IPS-NIHi7 (cell line): ENCODE measurements around the gene NOP10.

Source experiments
- DNase-seq: peaks from one replicate; pipeline ENCODE4 v3.0.0; 2012; ENCODE audit warnings: mixed read lengths; ENCODE audit errors: extremely low spot score

Gene NOP10

DNA sequence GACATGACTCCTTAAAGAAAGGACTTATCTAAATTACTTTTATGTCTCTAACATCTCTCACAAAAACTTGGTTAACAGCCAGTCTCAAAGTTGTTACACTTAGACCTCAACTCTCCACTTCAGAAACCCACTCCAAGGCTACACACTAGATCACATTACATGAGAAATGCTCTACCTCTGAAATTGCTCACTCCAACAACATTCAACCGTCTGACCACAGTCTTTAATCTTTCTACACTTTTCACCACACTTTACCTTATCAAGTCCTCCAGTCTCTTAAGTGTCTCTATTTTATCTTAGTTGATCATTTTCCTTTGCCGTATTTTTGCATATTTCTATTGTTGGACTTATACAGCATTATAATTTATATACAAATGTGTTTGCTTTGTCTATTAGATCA lies 11.1 kb downstream of the NOP10 start:
- DNase-seq = no peak

DNA sequence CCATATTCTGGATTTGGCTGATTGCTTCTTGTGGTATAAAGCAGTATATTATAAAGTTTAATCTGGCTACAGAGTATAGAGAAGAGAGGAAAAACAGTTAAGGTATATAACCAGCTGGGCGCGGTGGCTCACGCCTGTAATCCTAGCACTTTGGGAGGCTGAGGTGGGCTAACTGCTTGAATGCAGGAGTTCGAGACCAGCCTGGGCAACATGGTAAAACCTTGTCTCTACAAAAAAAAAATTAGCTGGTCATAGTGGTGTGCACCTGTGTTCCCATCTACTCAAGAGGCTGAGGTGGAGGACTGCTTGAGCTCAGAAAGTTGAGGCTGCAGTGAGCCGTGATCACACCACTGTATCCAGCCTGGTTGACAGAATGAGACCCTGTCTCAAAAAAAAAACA lies 12.7 kb downstream of the NOP10 start:
- DNase-seq = no peak

DNA sequence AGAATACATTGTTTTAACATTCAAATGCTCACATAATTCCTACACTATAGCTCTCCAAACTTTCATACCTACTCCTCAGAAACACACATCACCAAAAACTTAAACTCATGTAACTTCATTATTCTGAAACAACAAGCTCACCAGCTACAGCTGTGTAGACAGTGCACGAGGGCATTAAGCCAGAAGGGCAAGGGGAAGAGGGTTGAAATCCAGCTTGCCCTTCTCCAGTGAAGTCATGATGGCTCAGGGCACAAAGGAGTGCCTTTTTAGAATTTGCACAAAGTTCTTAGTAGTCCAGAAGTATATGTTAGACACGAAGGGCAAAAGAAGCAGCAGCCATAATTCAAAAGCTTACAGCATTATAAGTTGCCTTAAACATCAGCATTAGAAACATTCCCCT lies 13.9 kb downstream of the NOP10 start:
- no peak for DNase-seq

DNA sequence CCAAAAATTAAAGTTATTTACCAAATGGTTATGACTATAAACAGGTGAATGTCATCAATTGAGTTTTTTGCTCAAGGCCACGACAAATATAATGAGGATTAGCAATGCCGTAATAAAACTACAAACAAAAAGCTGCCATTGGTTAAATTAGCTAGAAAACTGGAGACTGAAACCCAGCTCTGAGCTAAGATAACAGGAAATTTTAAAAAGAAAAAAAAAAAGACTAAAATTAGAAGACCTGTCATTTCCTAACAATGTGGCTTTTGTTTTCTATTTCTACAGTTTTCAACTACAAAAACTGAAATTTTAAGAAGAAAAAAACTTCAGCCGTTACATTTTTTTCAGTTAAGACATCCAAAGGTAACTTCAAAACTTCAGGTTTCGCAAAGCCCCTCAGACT lies 15.0 kb downstream of the NOP10 start:
- DNase-seq = no peak

DNA sequence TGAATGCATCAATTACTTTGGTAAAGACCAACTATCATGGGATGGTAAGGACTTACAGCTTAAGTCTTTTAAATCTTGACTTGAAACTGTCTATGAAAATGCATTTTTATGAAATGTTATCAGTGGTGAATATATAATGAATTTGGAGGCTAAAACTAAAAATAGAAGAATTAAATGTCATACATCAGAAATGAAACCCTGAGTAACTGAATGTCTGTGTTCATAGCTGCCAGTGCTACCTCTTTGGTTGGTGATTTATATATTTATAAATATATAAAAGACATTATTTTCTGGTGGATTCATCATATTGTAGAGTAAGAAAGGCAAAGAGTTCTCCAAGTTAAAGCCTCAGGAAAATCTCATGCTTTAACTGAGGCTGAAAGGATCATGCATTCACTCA lies 17.6 kb downstream of the NOP10 start:
- DNase-seq = no peak

DNA sequence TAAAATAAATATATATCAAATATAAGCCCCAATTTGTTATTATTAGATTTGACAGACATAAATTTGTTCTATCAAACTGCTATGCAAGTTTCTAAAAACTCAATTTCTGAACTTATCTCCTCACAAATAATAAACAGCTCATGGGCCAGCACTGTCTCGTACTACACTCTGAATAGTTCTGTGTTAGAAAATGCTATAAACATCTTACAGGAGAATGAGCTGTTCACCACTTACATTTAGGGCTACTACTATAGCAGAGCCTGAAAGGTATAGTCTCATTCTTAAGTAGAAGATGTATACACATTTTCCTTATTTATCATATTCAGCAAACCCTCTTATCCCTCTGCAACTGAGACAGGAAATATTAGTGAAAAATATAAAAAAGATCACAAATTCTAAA lies 18.0 kb downstream of the NOP10 start:
- DNase-seq = no peak

DNA sequence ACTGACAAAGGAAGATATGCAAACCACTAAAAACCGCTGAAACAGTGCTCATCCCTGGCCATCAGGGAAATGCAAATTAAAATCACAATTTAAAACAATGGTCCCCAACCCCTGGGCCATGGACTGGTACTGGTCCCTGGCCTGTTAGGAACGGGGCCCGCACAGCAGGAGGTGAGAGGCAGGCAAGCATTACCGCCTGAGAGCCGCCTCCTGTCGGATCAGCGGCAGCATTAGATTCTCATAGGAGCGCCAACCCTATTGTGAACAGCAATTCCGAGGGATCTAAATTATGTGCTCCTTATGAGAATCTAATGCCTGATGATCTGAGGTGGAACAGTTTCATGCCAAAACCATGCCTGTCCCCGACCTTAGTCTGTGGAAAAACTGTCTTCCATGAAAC lies 19.7 kb downstream of the NOP10 start:
- no peak for DNase-seq

DNA sequence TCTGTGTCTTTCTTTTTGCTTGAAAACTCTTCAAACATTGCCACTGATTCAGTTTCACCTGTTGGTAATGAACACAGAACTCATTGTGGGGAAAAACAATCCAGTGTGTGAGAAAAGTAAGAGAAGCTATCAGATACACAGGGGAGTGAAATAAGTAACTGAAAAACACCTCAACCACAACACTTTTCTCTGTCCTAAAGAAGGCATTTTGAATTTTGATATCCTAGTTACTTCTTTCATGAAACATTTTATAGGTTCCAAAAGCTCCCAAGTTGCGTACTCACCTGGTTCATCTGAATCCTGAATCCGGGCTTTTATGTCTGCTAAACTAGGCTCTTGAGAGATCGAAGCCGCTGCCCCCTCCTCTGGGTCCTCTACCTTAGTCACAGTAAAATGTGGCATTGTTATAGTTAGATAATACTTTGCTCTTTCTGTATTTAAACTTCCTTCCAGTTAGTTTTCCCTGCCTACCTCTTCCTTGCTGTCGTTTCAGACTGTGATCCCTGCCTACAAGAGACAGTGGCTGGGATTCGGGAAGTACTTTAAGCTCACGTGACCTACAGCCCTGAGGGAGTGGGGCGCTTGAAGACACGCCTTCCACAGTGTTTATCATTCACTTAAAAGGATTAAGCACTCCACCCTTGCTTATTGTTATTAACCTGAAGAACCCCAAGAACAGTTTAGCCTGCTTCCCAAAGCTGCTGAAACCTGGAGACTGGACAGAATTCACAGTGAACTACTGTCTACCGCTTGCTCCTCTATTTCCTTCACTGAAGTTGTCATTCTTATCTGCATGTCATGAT lies 24.5 kb downstream of the NOP10 start:
- peak; percentile 67 for DNase-seq

DNA sequence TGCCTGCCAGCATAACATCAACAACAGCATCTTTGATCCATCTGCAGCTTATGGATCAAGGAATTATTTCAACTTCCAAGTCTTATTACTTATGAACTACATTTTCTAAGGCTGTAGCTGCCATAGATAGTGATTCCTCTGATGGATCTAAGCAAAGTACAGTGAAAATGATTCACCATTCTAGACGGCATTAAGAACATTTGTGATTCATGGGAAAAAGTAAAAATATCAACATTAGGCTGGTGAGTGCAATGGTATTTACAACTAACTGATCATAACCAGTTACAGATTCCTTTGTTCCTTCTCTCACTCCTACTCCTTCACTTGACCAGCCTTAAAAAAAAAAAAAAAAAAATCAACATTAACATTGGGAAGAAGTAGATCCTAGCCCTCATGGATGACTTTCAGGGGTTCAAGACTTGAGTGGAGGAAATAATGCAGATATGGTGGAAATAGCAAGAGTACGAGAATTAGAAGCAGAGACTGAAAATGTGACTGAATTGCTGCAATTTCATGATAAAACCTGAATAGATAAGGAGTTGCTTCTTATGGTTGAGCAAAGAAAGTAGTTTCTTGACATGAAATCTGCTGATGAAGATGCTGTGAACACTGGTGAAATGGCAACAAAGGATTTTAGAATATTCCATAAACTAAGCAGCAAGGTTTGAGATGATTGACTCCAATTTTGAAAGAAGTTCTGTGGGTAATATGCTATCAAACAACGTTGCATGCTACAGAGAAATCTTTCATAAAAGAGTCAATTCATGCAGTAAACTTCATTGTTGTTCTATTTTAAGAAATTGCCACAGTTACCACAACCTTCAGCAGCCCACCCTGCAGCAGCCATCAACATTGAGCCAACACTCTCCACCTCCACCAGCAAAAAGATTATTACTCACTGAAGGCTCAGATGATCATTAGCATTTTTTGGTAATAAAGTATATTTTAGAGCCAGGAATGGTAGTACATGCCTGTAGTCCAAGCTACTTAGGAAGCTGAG lies 28.1 kb downstream of the NOP10 start:
- no peak for DNase-seq

DNA sequence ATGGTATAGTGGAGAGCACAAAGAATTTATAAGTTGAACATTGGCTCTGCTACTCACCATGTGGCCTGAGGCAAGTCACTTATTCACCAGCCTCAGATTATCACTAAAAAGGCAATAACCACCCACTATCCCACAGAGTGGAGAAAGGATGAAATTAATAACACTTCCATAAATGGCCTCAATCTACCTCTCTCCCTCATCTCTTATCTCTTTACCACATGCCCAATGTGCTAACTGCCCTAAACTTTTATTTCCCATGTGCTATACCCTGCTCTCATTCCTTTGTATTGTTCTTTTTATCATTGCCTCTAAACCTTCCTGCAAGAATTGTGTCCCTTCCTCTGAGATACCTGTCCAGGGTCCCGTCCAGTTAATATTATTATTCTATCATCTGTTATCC lies 31.4 kb downstream of the NOP10 start:
- no peak for DNase-seq

DNA sequence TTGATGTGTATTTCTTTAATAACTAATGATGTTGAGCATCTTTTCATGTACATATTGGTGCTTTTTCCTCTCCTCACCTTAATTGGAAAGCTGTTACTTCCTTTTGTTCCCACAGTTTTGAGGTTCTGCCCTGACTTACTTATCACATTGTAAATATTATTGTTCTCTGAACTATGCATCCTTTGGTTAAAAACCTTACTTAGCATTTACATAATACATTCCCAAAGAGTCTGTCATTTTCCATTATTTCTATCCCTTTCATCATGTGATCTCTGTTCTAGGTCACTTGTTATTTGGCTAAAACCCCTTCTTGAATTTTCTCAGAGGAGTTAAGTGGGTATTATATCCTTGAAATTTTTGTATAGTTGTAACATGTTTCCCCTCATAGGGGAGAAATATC lies 38.3 kb downstream of the NOP10 start:
- no peak for DNase-seq

DNA sequence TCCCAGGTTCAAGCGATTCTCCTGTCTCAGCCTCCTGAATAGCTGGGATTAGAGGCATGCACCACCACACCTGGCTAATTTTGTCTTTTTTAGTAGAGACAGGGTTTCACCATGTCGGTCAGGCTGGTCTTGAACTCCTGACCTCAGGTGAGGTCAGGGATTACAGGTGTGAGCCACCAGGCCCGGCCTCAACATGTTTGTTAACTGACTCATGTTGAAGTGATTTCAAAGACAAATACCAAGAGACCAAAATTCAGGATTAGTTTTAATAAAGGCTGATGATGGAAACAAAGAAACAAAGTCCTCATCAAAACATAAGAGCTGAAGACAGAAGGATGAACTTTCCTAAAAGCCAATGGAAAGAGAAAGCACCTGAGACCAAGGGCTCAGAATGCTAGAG lies 41.9 kb downstream of the NOP10 start:
- no peak for DNase-seq

DNA sequence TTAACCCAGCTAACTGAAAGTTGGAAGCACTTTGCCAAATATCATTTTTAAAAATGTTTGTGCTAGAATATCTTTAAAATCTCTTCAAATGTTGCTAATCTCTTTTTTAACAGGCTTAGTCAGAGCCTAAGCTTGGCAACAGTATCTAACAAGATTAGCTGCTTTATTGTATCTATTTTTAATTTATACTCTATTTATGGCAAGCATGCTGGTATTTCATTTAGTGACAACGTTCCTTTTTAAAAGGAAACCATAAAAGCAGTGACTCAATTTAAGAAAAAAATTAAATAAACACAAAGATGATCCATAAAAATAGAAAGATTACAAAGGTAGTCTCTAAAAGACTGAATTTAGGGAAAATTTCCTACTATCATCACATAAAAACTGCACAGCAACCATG lies 45.9 kb downstream of the NOP10 start:
- DNase-seq = no peak

DNA sequence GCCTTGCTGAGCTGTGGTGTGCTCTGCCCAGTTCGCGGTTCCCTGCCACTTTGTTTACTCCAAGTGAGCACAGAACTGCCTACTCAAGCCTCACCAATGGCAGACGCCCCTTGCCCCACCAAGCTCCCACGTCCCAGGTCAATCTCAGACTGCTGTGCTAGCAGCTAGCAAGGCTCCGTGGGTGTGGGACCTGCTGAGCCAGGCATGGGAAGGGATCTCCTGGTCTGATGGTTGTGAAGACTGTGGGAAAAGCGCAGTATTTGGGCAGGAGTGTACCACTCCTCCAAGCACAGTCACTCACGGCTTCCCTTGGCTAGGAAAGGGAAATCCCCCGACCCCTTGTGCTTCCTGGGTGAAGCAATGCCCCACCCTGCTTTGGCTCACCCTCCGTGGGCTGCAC lies 50.3 kb downstream of the NOP10 start:
- DNase-seq = no peak
